HTR-8/SVneo (cell line): ENCODE measurements around the gene CCDC27.
A peak's percentile ranks its signal among the peaks of the same experiment; 100 is the strongest.
"Not testable (repeated sequence)": the region's sequence is repeated elsewhere in the genome, so short reads cannot be mapped to it uniquely, and the experiment has no call there.

Experiments used
- DNase-seq: peaks from one replicate; pipeline ENCODE4 v3.0.0; 2011; ENCODE audit warnings: low spot score, mixed read lengths; ENCODE audit not compliant: insufficient read length
- FAIRE-seq: peaks from 2 replicates; lab custom pipeline; 2011; peaks lifted over from hg19 to GRCh38; lab: Jason Lieb, UNC

CCDC27 gene

GRCh38 chr1:3717715-3718601, 34.3 kb upstream of the CCDC27 start:
- no peak for FAIRE-seq
- no peak for DNase-seq

GRCh38 chr1:3718764-3719163, 33.5 kb upstream of the CCDC27 start:
- FAIRE-seq (no peak), DNase-seq (no peak)

GRCh38 chr1:3721955-3722465, 30.2 kb upstream of the CCDC27 start:
- FAIRE-seq (no peak), DNase-seq (no peak)

GRCh38 chr1:3722846-3723245, 29.4 kb upstream of the CCDC27 start:
- no peak for FAIRE-seq
- DNase-seq = no peak

GRCh38 chr1:3724416-3725030, 27.7 kb upstream of the CCDC27 start:
- DNase-seq = peak; percentile 53
- FAIRE-seq = not testable (repeated sequence)

GRCh38 chr1:3725366-3725765, 26.9 kb upstream of the CCDC27 start:
- FAIRE-seq (no peak), DNase-seq (no peak)

- DNase-seq = no peak
Measured at GRCh38 chr1:3727042-3727824, 25.0 kb upstream of the CCDC27 start.

GRCh38 chr1:3727825-3728776, 24.1 kb upstream of the CCDC27 start:
- FAIRE-seq (no peak), DNase-seq (no peak)

More at GRCh38 chr1:3727042-3727824, 25.0 kb upstream of the CCDC27 start:
- FAIRE-seq = no peak

- DNase-seq = no peak
- no peak for FAIRE-seq
Measured at GRCh38 chr1:3729594-3730542, 22.4 kb upstream of the CCDC27 start.

- DNase-seq = no peak
- FAIRE-seq = no peak
Measured at GRCh38 chr1:3730543-3731247, 21.6 kb upstream of the CCDC27 start.

GRCh38 chr1:3731583-3732433, 20.4 kb upstream of the CCDC27 start:
- DNase-seq (no peak), FAIRE-seq (no peak)

GRCh38 chr1:3732434-3733093, 19.7 kb upstream of the CCDC27 start:
- FAIRE-seq (no peak), DNase-seq (no peak)

- DNase-seq (no peak), FAIRE-seq (no peak)
Measured at GRCh38 chr1:3733094-3733882, 19.0 kb upstream of the CCDC27 start.

GRCh38 chr1:3733883-3734589, 18.2 kb upstream of the CCDC27 start:
- FAIRE-seq = no peak
- no peak for DNase-seq

- DNase-seq = no peak
- no peak for FAIRE-seq
Measured at GRCh38 chr1:3734602-3735001, 17.6 kb upstream of the CCDC27 start.
